ENCODE measurements around the gene PRKN. TPM values are rescaled to one million over a fixed set of nuclear protein-coding genes. Genes with fewer than 3 reads are reported as not detected.

The PRKN gene
- total and polyA plus RNA-seq, 9 of the 15 experiments (the other 6 are each of a cell fraction or from before 2014, with no cell fraction given), result 0.03 to 0.96 (median 0.15) TPM; not detected in 2

GRCh38 chr6:162388383-162388777 is 339.2 kb downstream of the PRKN start:
- ATAC-seq, result no peak
- no peaks in the 10 kb centered on the region for H3K36me3 ChIP-seq (ENCODE audit: control insufficient read depth, insufficient read depth, low read length)
- H3K9me3 ChIP-seq (replicated peaks; ENCODE audit: control insufficient read depth, insufficient read depth, low read depth, low read length), result no peaks in the 10 kb centered on the region; the same call in 1 of the 2 replicates
- H3K27me3 ChIP-seq (ENCODE audit: control insufficient read depth in 2 of 2, insufficient read depth in 2 of 2, low read length in 2 of 2), result no peaks in the 10 kb centered on the region
- no peaks in the 10 kb centered on the region for H4K20me1 ChIP-seq (replicated peaks; ENCODE audit: control insufficient read depth, insufficient read depth, low read length)
- ChIA-PET POLR2A (no interaction called here), CTCF (ENCODE audit: low intra/inter-chr PET ratio) (no interaction called here)
- H3K9me1 ChIP-seq (ENCODE audit: control insufficient read depth, insufficient read depth, low read length), result no peaks in the 10 kb centered on the region
- DNase-seq (ENCODE audit: extremely low read depth in 1 of 4, low spot score in 3 of 4), result no peak
- H3K27ac ChIP-seq (ENCODE audit: extremely low read depth, low read depth, low read length), result no peak overlapping the region
- H3K4me3 ChIP-seq, result no peak overlapping the region
- no peak for FAIRE-seq
- no peaks in the 10 kb centered on the region for H3K4me1 ChIP-seq (replicated peaks in 1 of 2; ENCODE audit: control insufficient read depth in 2 of 2, insufficient read depth in 2 of 2, low read length in 2 of 2)
- no peak overlapping the region for H3K4me2 ChIP-seq (ENCODE audit: insufficient read depth, low read length)
- no TSS peak for BruUV-seq (replicated peaks)
- intact Hi-C loops (cut with micrococcal nuclease) (no loop called here), in situ Hi-C loops (cut with MboI) (no loop called here)
- no peak overlapping the region for H2AFZ ChIP-seq (ENCODE audit: low read depth, low read length)
- WGBS (ENCODE audit: insufficient coverage, low coverage, missing lambda C conversion rate), result 3% methylated on average over 2 of the region's 2 CpGs
- no peak for TF ChIP-seq DMBX1 (CRISPR knock-in tag; IDR thresholded peaks at IDR 0.05; ENCODE audit: borderline replicate concordance)
- TF ChIP-seq TCF7L2 (IDR thresholded peaks at IDR 0.05; ENCODE audit: low read depth, low read length), result no peak
- no peak for TF ChIP-seq PRDM10 (IDR thresholded peaks at IDR 0.05; ENCODE audit: partially characterized antibody)
- TF ChIP-seq GMEB1 (CRISPR knock-in tag; IDR thresholded peaks at IDR 0.05), result no peak
- TF ChIP-seq NFIC (IDR thresholded peaks at IDR 0.05), result no peak
- no peak for TF ChIP-seq TCFL5 (CRISPR knock-in tag; conservative IDR thresholded peaks at IDR 0.05)
- H3K79me2 ChIP-seq (ENCODE audit: control insufficient read depth, insufficient read depth, low read length), result no peaks in the 10 kb centered on the region
- H3K9ac ChIP-seq (ENCODE audit: insufficient read depth in 1 of 2, low read depth in 2 of 2, low read length in 2 of 2), result no peak overlapping the region
